Measurements from ENCODE around the gene UGT1A1. TPM values are rescaled to one million over a fixed set of nuclear protein-coding genes. Genes with fewer than 3 reads are reported as not detected.
"Not testable (repeated sequence)": the region's sequence is repeated elsewhere in the genome, so short reads cannot be mapped to it uniquely, and the experiment has no call there.

Gene UGT1A1
- total RNA-seq, 3 donors from 2014 or later, result not detected

DNA sequence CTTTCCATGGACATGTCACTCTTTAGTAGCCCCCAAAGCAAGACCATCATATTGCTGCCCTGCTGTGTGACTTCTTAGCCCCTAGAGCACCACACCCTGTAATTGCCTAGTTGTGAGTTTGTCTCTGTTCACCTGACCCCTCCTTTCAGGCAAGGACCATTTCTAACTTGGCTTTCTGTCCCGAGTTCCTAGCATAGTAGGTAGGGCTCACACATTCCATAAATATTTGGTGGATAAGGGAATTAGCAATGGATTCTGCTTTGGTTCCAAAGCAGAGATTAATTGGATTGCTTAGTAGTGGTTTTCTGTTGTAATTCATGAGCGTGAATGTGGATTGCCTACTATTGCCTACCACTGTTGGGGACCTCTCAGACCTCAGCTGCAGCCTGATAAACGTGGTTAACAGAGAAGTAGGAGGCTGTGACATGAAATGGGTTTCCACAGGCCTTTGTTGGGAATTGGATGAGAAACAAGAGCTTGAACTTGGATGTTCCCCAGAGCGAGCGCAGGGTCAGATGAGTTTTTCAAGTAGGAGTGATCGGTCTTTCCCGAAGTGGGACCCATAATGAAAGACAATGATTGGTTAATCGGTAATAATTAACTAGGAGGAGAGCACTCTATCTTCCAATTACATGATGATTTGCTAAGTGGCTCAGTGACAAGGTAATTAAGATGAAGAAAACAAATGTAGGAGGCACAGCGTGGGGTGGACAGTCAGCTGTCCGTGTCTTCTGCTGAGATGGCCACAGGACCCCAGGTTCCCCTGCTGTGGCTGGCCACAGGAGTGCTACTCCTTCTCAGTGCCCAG is 13.4 kb upstream of the UGT1A1 start:
- Mint-ChIP-seq H3K9me3 (peaks cover 13% of the 10 kb centered on the region), H3K4me1 (ENCODE audit: low read depth) (no peaks in the 10 kb centered on the region), H3K36me3 (ENCODE audit: insufficient read depth) (no peaks in the 10 kb centered on the region), H3K27me3 (ENCODE audit: low read depth) (peaks cover 17% of the 10 kb centered on the region), H3K4me3 (no peak overlapping the region)
- ATAC-seq (no peak), DNase-seq (no peak)

DNA sequence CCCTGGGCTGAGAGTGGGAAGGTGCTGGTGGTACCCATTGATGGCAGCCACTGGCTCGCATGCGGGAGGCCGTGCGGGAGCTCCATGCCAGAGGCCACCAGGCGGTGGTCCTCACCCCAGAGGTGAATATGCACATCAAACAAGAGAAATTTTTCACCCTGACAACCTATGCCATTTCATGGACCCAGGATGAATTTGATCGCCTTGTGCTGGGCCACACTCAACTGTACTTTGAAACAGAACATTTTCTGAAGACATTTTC is 12.9 kb upstream of the UGT1A1 start:
- no peak overlapping the region for H3K4me3 Mint-ChIP-seq
- ATAC-seq (no peak), DNase-seq (no peak)
- H3K36me3 Mint-ChIP-seq (ENCODE audit: insufficient read depth), result no peaks in the 10 kb centered on the region
- H3K4me1 Mint-ChIP-seq (ENCODE audit: low read depth), result no peaks in the 10 kb centered on the region
- H3K27me3 Mint-ChIP-seq (ENCODE audit: low read depth), result peaks cover 19% of the 10 kb centered on the region
- H3K9me3 Mint-ChIP-seq, result peaks cover 16% of the 10 kb centered on the region

- H3K4me3 Mint-ChIP-seq; DNase-seq; ATAC-seq; H3K36me3 Mint-ChIP-seq (ENCODE audit: insufficient read depth); H3K4me1 Mint-ChIP-seq (ENCODE audit: low read depth): not testable (repeated sequence)
- Mint-ChIP-seq H3K9me3 (peaks cover 16% of the 10 kb centered on the region), H3K27me3 (ENCODE audit: low read depth) (peaks cover 27% of the 10 kb centered on the region)
Measured at GRCh38 chr2:233750689-233751088, 9.4 kb upstream of the UGT1A1 start.

DNA sequence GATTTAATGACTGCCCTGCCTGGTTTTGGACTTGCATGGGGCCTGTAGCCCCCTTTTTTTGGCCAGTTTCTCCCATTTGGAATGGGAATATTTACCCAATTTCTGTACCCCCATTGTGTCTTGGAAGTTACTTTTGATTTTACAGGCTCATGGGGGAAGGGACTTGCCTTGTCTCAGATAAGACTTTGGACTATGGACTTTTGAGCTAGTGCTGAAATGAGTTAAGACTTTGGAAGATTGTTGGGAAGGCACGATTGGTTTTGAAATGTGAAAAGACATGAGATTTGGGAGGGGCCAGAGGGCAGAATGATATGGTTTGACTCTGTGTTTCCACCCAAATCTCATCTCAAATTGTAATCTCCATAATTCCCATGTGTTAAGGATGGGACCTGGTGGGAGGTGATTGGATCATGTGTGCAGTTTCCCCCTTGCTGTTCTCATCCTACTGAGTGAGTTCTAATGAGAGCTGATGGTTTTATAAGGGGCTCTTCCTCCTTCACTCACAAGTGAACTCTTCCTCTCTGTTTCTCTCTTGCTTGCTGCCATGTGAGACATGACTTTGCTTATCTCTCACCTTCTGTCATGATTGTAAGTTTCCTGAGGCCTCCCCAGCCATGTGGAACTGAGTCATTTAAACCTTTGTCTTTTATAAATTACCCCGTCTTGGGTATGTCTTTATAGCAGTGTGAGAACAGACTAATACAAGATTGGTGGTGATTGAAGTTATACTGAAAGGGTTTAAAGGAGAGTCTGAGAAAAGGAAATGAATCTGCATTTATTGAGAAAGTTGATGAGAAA is 8.7 kb upstream of the UGT1A1 start:
- not testable (repeated sequence) for H3K4me1 Mint-ChIP-seq (ENCODE audit: low read depth); ATAC-seq; H3K36me3 Mint-ChIP-seq (ENCODE audit: insufficient read depth); H3K4me3 Mint-ChIP-seq; DNase-seq
- peaks cover 16% of the 10 kb centered on the region for H3K9me3 Mint-ChIP-seq
- peaks cover 25% of the 10 kb centered on the region for H3K27me3 Mint-ChIP-seq (ENCODE audit: low read depth)

- no peak for DNase-seq
- Mint-ChIP-seq H3K4me1 (ENCODE audit: low read depth) (no peaks in the 10 kb centered on the region), H3K27me3 (ENCODE audit: low read depth) (peaks cover 13% of the 10 kb centered on the region), H3K36me3 (ENCODE audit: insufficient read depth) (no peaks in the 10 kb centered on the region), H3K4me3 (no peak overlapping the region), H3K9me3 (peaks cover 12% of the 10 kb centered on the region)
- ATAC-seq, result no peak
Measured at GRCh38 chr2:233754872-233755611, 5.0 kb upstream of the UGT1A1 start.

DNA sequence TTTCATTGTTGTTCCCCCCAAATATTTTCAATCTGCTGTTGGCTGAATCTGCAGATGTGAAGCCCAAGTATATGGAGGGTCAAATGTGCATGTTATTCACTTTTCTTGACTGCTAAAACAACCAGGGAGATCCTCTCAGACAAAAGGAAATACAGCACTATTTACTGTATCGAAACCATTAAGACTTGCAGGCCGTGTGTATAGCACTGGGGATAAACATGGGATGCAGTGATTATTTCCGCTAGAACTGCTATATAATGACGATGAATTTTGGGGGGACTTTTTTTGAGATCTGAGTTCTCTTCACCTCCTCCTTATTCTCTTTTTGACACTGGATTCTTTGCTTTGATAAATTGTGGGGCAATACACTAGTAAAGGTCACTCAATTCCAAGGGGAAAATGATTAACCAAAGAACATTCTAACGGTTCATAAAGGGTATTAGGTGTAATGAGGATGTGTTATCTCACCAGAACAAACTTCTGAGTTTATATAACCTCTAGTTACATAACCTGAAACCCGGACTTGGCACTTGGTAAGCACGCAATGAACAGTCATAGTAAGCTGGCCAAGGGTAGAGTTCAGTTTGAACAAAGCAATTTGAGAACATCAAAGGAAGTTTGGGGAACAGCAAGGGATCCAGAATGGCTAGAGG is 3.5 kb upstream of the UGT1A1 start:
- H3K36me3 Mint-ChIP-seq (ENCODE audit: insufficient read depth), result no peaks in the 10 kb centered on the region
- no peaks in the 10 kb centered on the region for H3K4me1 Mint-ChIP-seq (ENCODE audit: low read depth)
- ATAC-seq, result no peak
- peaks cover 4% of the 10 kb centered on the region for H3K9me3 Mint-ChIP-seq
- DNase-seq, result no peak
- peaks cover 13% of the 10 kb centered on the region for H3K27me3 Mint-ChIP-seq (ENCODE audit: low read depth)
- no peak overlapping the region for H3K4me3 Mint-ChIP-seq

GRCh38 chr2:233758141-233758540 is 1.9 kb upstream of the UGT1A1 start:
- H3K4me3 Mint-ChIP-seq, result no peak overlapping the region
- no peaks in the 10 kb centered on the region for H3K36me3 Mint-ChIP-seq (ENCODE audit: insufficient read depth)
- no peaks in the 10 kb centered on the region for H3K4me1 Mint-ChIP-seq (ENCODE audit: low read depth)
- DNase-seq (no peak), ATAC-seq (no peak)
- no peaks in the 10 kb centered on the region for H3K9me3 Mint-ChIP-seq
- peaks cover 11% of the 10 kb centered on the region for H3K27me3 Mint-ChIP-seq (ENCODE audit: low read depth)

DNA sequence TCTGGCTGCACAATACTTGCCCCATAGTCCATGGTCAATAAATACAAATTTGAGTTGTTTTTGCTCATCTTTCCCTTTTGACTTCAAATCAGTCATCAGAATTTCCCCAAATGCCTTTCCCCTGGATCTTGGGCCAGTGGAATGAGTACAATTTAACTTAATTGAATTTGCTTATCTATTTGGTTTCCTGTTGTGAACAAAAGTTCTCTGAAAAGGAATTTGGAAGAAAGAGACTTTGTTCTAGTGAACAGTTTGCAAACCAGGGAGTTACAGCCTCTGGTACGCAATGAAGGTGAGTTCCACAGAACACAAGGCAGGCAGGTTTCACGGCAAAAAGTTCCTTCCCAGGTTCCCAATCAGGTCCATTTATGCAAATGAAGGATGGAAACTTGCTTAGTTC is 1.2 kb upstream of the UGT1A1 start:
- H3K27me3 Mint-ChIP-seq (ENCODE audit: low read depth), result peaks cover 11% of the 10 kb centered on the region
- H3K4me1 Mint-ChIP-seq (ENCODE audit: low read depth), result no peaks in the 10 kb centered on the region
- no peak for DNase-seq
- ATAC-seq, result no peak
- no peak overlapping the region for H3K4me3 Mint-ChIP-seq
- H3K9me3 Mint-ChIP-seq, result no peaks in the 10 kb centered on the region
- H3K36me3 Mint-ChIP-seq (ENCODE audit: insufficient read depth), result no peaks in the 10 kb centered on the region

- peaks cover 22% of the 10 kb centered on the region for H3K27me3 Mint-ChIP-seq (ENCODE audit: low read depth)
- ATAC-seq, result no peak
- H3K9me3 Mint-ChIP-seq, result no peaks in the 10 kb centered on the region
- no peak overlapping the region for H3K4me3 Mint-ChIP-seq
- H3K36me3 Mint-ChIP-seq (ENCODE audit: insufficient read depth), result no peaks in the 10 kb centered on the region
- no peak for DNase-seq
- no peaks in the 10 kb centered on the region for H3K4me1 Mint-ChIP-seq (ENCODE audit: low read depth)
Measured at GRCh38 chr2:233761040-233761769, 1.1 kb downstream of the UGT1A1 start.

- Mint-ChIP-seq H3K27me3 (ENCODE audit: low read depth) (peaks cover 35% of the 10 kb centered on the region), H3K9me3 (no peaks in the 10 kb centered on the region), H3K36me3 (ENCODE audit: insufficient read depth) (no peaks in the 10 kb centered on the region), H3K4me3 (no peak overlapping the region), H3K4me1 (ENCODE audit: low read depth) (no peaks in the 10 kb centered on the region)
- DNase-seq (no peak), ATAC-seq (no peak)
Measured at GRCh38 chr2:233764264-233764663, 4.2 kb downstream of the UGT1A1 start.

GRCh38 chr2:233764761-233765160 is 4.7 kb downstream of the UGT1A1 start:
- DNase-seq (no peak), ATAC-seq (no peak)
- Mint-ChIP-seq H3K27me3 (ENCODE audit: low read depth) (peaks cover 38% of the 10 kb centered on the region), H3K9me3 (no peaks in the 10 kb centered on the region), H3K4me1 (ENCODE audit: low read depth) (no peaks in the 10 kb centered on the region), H3K4me3 (no peak overlapping the region), H3K36me3 (ENCODE audit: insufficient read depth) (no peaks in the 10 kb centered on the region)

- no peaks in the 10 kb centered on the region for H3K4me1 Mint-ChIP-seq (ENCODE audit: low read depth)
- peaks cover 38% of the 10 kb centered on the region for H3K27me3 Mint-ChIP-seq (ENCODE audit: low read depth)
- H3K9me3 Mint-ChIP-seq, result no peaks in the 10 kb centered on the region
- DNase-seq, result no peak
- H3K4me3 Mint-ChIP-seq, result no peak overlapping the region
- ATAC-seq, result no peak
- H3K36me3 Mint-ChIP-seq (ENCODE audit: insufficient read depth), result no peaks in the 10 kb centered on the region
Measured at GRCh38 chr2:233766416-233766815, 6.3 kb downstream of the UGT1A1 start.

- no peaks in the 10 kb centered on the region for H3K4me1 Mint-ChIP-seq (ENCODE audit: low read depth)
- DNase-seq (no peak), ATAC-seq (no peak)
- peaks cover 38% of the 10 kb centered on the region for H3K27me3 Mint-ChIP-seq (ENCODE audit: low read depth)
- no peak overlapping the region for H3K4me3 Mint-ChIP-seq
- H3K9me3 Mint-ChIP-seq, result no peaks in the 10 kb centered on the region
- no peaks in the 10 kb centered on the region for H3K36me3 Mint-ChIP-seq (ENCODE audit: insufficient read depth)
Measured at GRCh38 chr2:233768076-233768475, 8.0 kb downstream of the UGT1A1 start.

DNA sequence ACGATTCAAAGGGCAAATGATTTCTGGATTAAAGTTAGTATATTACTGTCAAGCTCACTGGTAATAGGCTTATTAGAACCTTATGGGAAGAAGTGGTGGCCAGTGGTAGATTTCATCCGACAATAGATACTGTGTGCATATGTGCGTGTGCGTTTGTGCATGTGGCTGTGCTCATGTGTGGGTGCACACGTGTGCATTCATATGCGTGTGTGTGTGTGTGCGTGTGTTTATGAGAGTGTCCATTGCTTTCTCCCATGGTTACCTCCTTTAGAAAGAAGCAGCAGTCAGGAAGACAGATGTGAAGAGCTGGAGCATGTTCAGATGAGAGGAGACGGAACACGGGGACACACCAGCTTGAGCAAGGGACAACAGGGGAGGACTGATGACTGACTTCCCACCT is 9.2 kb downstream of the UGT1A1 start:
- H3K9me3 Mint-ChIP-seq, result no peaks in the 10 kb centered on the region
- peaks cover 30% of the 10 kb centered on the region for H3K27me3 Mint-ChIP-seq (ENCODE audit: low read depth)
- DNase-seq (no peak), ATAC-seq (no peak)
- H3K4me3 Mint-ChIP-seq, result no peak overlapping the region
- no peaks in the 10 kb centered on the region for H3K4me1 Mint-ChIP-seq (ENCODE audit: low read depth)
- H3K36me3 Mint-ChIP-seq (ENCODE audit: insufficient read depth), result no peaks in the 10 kb centered on the region
